Stimulated activated CD4-positive, alpha-beta T cell treated with anti-CD3 and anti-CD28 coated beads, Interleukin-1b, Interleukin-23, amount 100 ng/mL, for 1 hour (primary cell): ENCODE results near the gene TNRC6C.
"Not testable (repeated sequence)": the region's sequence is repeated elsewhere in the genome, so short reads cannot be mapped to it uniquely, and the experiment has no call there.

ENCODE experiments used
- DNase-seq, 2 donors: peaks; one replicate each; pipeline ENCODE4 v3.0.0-alpha.2; 2020; ENCODE audit warnings: low read depth in 2 of 2

TNRC6C gene

GRCh38 chr17:78137392-78138203 lies 179.1 kb downstream of the TNRC6C start:
- no peak for DNase-seq

DNA sequence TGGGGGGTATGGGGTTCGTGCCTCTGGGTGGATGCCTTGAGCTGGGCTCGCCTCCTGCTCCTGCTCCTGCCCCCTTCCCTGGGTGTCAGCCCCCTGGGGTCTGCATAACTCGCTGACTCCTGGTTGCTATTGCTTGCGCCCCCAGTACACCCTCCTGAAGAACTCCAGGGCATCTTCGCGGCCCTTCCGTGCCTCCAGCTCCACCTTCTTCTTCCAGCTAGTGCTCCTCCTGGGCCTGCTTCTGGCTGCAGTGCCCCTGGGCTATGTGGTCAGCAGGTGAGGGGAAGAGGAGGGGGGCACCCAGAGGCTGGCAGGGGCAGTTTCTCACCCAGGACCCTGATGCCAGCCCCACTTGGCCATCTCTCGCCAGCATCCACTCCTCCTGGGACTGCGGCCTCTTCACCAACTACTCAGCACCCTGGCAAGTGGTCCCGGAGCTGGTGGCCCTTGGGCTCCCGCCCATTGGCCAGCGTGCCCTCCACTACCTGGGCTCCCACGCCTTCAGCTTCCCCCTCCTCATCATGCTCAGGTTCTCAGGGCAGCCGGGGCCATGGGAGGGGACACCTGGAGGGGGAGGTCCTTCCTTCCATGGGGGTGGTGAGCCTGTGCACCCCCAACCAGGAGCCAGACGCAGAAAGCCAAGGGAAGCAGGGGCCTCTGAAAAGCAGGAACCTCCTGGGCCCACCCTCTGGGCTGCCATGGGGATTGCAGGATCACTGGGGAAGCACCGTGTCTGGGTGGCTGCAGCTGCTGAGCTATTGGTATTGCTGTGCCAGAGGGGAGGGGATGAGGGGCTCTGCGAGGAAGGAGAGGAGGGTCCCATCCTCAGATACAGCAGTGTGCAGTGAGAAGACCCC lies 179.9 kb downstream of the TNRC6C start:
- no peak for DNase-seq

- DNase-seq: not testable (repeated sequence)
Observed at GRCh38 chr17:78139861-78140168, 181.3 kb downstream of the TNRC6C start.

- peak; percentile 83 to 86 for DNase-seq
Observed at GRCh38 chr17:78140169-78141051, 181.9 kb downstream of the TNRC6C start.

GRCh38 chr17:78141437-78142118 lies 183.1 kb downstream of the TNRC6C start:
- no peak for DNase-seq

DNA sequence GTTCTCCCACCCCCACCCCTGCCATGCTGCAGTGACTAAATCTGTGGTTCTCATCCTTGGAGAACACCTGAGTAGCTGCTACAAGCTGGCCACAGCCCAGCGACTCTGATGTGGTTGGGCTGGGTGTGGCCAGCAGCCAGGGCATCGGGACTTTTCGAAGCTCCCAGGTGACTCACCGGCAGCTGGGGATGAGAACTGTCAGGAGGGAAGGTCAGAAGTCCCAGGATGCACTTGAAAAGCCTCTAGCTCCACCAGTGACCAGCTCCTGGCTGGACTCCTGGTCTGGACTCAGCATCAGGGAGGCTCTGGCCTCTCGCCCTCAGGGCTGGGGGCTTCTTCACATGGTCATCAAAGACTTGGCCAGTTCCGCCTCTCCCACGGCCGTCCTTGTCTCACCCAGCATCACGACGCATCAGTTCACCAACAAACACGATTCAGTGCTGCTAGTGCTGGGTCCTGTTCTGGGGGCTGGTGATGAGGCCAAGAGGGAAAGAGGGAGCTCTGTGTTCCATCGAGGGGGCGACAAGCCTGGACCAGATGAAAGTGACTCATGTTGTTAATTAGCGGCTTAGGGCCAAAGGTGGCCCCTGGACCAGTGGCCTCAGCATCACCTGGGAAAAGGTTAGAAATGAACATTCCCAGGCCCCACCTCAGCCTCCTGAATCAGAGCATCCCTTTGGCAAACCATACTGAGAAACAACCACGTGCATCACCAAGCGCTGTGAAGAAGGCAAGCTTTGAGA lies 183.8 kb downstream of the TNRC6C start:
- DNase-seq: no peak

DNA sequence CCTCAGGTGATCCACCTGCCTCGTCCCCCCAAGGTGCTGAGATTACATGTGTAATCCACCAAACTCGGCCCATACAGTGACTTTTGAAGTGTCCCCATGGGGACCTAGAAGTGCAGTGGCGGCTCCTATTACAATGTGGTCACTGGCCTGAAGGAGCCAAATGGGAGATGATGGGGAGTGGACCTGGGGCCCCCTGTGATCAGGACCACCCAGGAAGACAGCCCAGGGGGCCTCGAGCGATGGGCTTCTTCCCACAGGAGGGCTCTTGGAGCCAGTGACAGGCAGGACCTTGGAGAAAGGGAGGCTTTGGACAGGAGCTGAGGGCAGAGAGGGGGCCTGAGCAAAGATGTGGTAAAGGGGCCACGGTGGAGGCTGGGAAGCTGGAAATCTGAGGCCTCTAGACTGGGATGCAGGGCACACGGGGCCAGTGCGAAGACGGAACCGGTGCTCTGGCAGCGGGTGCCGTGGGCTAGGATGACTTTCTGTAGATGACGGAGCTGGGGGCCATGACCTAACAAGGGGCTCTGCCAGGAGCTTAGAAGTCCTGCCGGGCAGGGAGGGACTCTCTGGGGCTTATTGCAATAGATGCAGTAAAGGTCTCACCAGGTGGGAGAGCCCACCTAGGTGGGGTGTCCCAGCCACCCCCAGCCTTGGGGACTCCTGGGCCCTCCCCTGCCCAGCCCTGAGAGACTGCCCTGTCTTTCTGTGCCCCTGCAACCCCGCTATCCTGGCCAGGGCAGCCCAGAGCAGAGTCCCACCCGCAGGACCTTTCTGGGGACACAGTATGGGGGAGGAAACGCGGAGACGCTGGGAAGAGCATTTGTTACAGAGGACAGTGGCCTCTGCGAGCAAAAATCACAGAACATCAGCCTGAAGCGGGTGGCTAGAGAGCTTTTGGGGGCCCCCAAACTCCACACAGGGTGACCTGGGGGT lies 185.0 kb downstream of the TNRC6C start:
- no peak for DNase-seq

DNA sequence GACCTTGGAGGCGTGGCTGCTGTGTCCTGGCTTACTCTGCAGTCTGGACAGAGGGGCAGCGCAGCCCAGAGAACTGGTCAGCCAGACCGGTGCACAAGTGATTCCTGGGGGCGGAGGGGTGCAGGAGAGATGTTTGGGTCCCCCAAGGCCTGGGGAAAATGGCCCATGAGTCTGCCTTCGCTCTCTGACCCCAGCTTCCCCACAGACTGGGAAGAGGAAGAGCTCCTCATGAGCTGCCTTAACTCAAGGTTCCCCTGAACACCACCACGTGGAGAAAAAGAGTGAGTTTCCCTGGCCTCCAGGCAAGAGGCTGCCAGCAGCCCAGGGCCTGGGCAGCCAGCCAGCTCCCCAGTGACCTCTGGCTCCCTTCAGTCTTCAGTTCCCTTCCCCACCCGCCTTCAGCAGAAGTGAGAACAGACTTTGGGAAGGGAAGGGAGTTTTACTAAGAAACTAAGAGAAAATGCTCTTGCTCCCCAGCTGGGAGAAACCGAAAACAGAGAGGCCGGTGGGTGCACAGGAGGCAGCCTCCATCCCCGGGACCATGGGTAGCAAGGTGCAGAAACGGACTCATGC lies 185.7 kb downstream of the TNRC6C start:
- no peak for DNase-seq

- DNase-seq: no peak
Observed at GRCh38 chr17:78144736-78145641, 186.5 kb downstream of the TNRC6C start.

DNA sequence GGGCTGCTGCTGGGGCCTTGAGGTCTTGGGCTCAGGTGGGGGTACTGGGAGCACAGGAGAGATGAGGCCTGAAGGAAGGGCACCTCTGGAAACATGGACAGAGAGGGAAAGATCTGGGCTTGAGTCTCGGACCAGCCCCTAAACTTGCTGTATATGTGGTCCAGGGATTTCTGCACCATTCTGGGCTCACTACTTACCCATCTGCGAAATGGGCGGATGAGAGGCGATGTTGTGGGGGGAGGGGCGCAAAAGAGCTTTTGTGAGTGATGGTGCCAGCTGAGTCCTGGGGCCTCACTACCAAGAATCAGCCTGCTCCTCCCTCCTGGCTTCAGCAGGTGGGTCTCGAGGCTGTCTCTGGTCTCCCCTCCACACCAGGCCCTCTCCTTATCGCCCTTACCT lies 188.0 kb downstream of the TNRC6C start:
- DNase-seq: no peak

GRCh38 chr17:78146881-78147280 lies 188.4 kb downstream of the TNRC6C start:
- no peak for DNase-seq

- DNase-seq: no peak
Observed at GRCh38 chr17:78147315-78147998, 189.0 kb downstream of the TNRC6C start.

GRCh38 chr17:78148286-78149016 lies 189.9 kb downstream of the TNRC6C start:
- no peak for DNase-seq

GRCh38 chr17:78151514-78152008 lies 193.1 kb downstream of the TNRC6C start:
- DNase-seq: no peak

DNA sequence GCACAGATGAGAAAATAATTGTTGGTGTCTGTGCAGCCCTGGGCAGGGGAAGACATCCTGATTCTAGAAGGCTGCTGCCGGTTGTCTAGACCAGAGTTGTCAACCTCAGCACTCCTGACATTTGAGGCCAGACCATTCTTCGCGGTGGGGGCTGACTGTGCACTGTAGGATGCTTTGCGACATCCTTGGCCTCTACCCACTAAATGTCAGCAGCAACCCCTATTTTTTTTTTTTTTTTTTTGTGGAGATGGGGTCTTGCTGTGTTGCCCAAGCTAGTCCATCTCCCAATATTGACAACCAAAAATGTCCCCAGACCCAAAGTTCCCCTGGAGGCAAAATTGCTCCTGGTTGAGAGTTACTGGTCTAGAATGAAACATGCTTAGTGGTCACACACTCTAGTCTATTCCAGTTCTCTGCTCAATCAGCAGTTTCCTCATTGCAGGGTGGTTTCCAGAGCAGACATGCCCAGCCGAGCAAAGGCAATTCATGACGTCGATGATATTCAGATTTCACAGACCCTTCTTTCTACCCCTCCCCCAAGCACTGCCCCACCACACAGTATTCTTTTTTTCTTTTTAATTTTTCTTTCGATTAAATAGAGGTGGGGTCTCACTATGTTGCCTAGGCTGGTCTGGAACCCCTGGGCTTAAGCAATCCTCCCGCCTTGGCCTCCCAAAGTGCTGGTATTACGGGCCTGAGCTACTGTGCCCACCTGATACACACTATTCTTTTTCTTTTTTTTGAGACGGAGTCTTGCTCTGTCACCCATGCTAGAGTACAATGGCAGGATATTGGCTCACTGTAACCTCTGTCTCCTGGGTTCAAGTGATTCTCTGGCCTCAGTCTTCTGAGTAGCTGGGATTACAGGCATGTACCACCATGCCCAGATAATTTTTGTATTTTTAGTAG lies 196.7 kb downstream of the TNRC6C start:
- DNase-seq: no peak
